IMR-90 (cell line): ENCODE measurements around the gene HOGA1.
A peak's percentile ranks its signal among the peaks of the same experiment; 100 is the strongest.

Experiments
- BHLHE40 ChIP-seq: fragments of 150-350 bp; IDR thresholded peaks from 2 replicates; pipeline ENCODE4 v1.6.1; 2016; ENCODE audit warnings: mild to moderate bottlenecking, low read depth, low read length
- MAZ ChIP-seq: IDR thresholded peaks from 2 replicates; pipeline ENCODE4 v1.6.1; 2012; ENCODE audit warnings: low read depth, mild to moderate bottlenecking, low read length, improper control_type of control experiment, moderate library complexity, borderline replicate concordance
- POLR2A ChIP-seq: IDR thresholded peaks from 2 replicates; pipeline ENCODE4 v1.6.1; 2012; ENCODE audit warnings: mild to moderate bottlenecking, low read depth, low read length
- TF ChIP-seq, protein P1 (sequence below): conservative IDR thresholded peaks from 2 replicates; pipeline ENCODE4 v1.5.1; 2012; ENCODE audit warnings: mild to moderate bottlenecking, low read depth, low read length, improper control_type of control experiment

DNA sequence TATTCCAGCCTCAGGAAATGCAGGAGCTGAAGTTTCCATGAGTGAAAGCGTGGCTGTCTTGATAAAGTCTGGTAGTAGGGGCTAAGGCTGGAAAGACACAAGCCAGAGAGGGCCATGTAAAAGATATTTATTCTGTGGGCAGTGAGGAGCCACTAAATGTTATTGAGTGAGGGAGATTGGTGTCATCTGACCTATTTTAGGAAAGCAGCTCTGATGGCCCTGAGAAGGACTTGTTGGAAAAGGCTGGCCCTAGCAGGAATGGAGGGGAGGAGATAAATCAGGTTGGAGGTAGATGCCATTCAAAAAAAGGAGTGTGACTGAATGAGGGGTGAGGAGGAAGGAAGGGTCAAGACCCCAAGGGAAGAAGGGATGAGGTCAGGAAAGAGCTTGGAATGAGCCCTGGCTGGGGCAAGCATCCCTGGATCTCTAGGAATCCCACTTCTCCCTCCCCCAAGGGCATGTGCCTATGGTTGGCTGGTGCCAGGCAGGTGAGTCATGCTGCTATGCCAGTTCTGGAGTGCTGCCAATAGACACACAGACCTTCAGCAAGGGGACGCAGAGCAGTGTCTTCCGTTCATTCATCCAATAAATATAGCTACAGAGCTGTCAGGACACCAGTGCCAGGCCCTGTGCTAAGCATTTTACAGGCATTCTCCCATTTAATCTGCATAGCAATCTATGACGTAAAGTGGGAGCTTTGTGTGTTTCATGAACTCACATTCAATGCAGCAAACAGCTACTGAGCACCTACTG lies 9.6 kb upstream of the HOGA1 start:
- no peak for TF ChIP-seq POLR2A
- TF ChIP-seq, protein P1, sequence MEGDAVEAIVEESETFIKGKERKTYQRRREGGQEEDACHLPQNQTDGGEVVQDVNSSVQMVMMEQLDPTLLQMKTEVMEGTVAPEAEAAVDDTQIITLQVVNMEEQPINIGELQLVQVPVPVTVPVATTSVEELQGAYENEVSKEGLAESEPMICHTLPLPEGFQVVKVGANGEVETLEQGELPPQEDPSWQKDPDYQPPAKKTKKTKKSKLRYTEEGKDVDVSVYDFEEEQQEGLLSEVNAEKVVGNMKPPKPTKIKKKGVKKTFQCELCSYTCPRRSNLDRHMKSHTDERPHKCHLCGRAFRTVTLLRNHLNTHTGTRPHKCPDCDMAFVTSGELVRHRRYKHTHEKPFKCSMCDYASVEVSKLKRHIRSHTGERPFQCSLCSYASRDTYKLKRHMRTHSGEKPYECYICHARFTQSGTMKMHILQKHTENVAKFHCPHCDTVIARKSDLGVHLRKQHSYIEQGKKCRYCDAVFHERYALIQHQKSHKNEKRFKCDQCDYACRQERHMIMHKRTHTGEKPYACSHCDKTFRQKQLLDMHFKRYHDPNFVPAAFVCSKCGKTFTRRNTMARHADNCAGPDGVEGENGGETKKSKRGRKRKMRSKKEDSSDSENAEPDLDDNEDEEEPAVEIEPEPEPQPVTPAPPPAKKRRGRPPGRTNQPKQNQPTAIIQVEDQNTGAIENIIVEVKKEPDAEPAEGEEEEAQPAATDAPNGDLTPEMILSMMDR, result no peak
- peak; percentile 70; the same call in 1 of the 2 replicates for TF ChIP-seq BHLHE40
- TF ChIP-seq MAZ, result no peak
